GM21619 (cell line): Measurements from ENCODE around the gene TTC33.
"Not testable (repeated sequence)": the region's sequence is repeated elsewhere in the genome, so short reads cannot be mapped to it uniquely, and the experiment has no call there.

Experiments
- ATAC-seq: cut with Tn5 transposase; IDR thresholded peaks from one replicate; pipeline ENCODE4 v1.9.1; 2021; ENCODE audit not compliant: unreplicated experiment

The TTC33 gene

GRCh38 chr5:40755407-40756365, at the start of gene TTC33:
Gene TTC33, minus strand, starts transcription at chr5:40755961. Its CDS starts 8,943 bp downstream, at chr5:40747018.
- ATAC-seq, result peak; percentile 85

- no peak for ATAC-seq
These were observed 46.2 kb upstream of the TTC33 start for GRCh38 chr5:40801771-40802562.

- no peak for ATAC-seq
These were observed 43.5 kb upstream of the TTC33 start for GRCh38 chr5:40799258-40799657.

GRCh38 chr5:40798801-40799210, 43.0 kb upstream of the TTC33 start:
- no peak for ATAC-seq

- ATAC-seq, result peak; percentile 94
These were observed 42.4 kb upstream of the TTC33 start, which contains the start of gene PRKAA1 for GRCh38 chr5:40798012-40798800. Gene PRKAA1, minus strand, starts transcription at chr5:40798374. Its CDS starts 185 bp downstream, at chr5:40798189.

- peak; percentile 38 for ATAC-seq
These were observed 41.7 kb upstream of the TTC33 start for GRCh38 chr5:40797273-40798011.

- ATAC-seq, result no peak
These were observed 40.7 kb upstream of the TTC33 start for GRCh38 chr5:40796487-40796889.

- ATAC-seq, result not testable (repeated sequence)
These were observed 39.1 kb upstream of the TTC33 start for GRCh38 chr5:40794877-40795276.

- not testable (repeated sequence) for ATAC-seq
These were observed 38.6 kb upstream of the TTC33 start for GRCh38 chr5:40794340-40794739.

- ATAC-seq, result not testable (repeated sequence)
These were observed 36.9 kb upstream of the TTC33 start for GRCh38 chr5:40792691-40793090.

- ATAC-seq, result no peak
These were observed 36.0 kb upstream of the TTC33 start for GRCh38 chr5:40791715-40792139.

- no peak for ATAC-seq
These were observed 35.3 kb upstream of the TTC33 start for GRCh38 chr5:40790947-40791593.

GRCh38 chr5:40788941-40789340, 33.2 kb upstream of the TTC33 start:
- ATAC-seq, result not testable (repeated sequence)

GRCh38 chr5:40787986-40788385, 32.2 kb upstream of the TTC33 start:
- no peak for ATAC-seq

GRCh38 chr5:40786664-40787063, 30.9 kb upstream of the TTC33 start:
- ATAC-seq, result not testable (repeated sequence)

- no peak for ATAC-seq
These were observed 29.2 kb upstream of the TTC33 start for GRCh38 chr5:40784916-40785315.

GRCh38 chr5:40784027-40784653, 28.4 kb upstream of the TTC33 start:
- no peak for ATAC-seq

GRCh38 chr5:40781843-40782409, 26.2 kb upstream of the TTC33 start:
- no peak for ATAC-seq

- no peak for ATAC-seq
These were observed 25.1 kb upstream of the TTC33 start for GRCh38 chr5:40780858-40781257.
